Fibroblast of upper back skin (primary cell): ENCODE data around the gene EFNB3.
A peak's percentile ranks its signal among the peaks of the same experiment; 100 is the strongest.

Experiments
- DNase-seq: peaks from one replicate; pipeline ENCODE4 v3.0.0-alpha.2; 2013

EFNB3 gene

GRCh38 chr17:7701681-7702080 is 3.3 kb upstream of the EFNB3 start:
- DNase-seq: no peak

- DNase-seq: no peak
Measured at GRCh38 chr17:7702776-7703175, 2.2 kb upstream of the EFNB3 start.

GRCh38 chr17:7703584-7704479 is 1.2 kb upstream of the EFNB3 start:
- DNase-seq: peak; percentile 56

GRCh38 chr17:7705269-7706255 is 560 bp downstream of the EFNB3 start:
- DNase-seq: no peak

GRCh38 chr17:7706631-7707354 is 1.8 kb downstream of the EFNB3 start:
- DNase-seq: no peak

- no peak for DNase-seq
Measured at GRCh38 chr17:7707446-7707845, 2.4 kb downstream of the EFNB3 start.

GRCh38 chr17:7707858-7708750 is 3.1 kb downstream of the EFNB3 start:
- no peak for DNase-seq

GRCh38 chr17:7709031-7709430 is 4.0 kb downstream of the EFNB3 start:
- no peak for DNase-seq

GRCh38 chr17:7710301-7710700 is 5.3 kb downstream of the EFNB3 start:
- no peak for DNase-seq

GRCh38 chr17:7711051-7711755 is 6.2 kb downstream of the EFNB3 start:
- no peak for DNase-seq

GRCh38 chr17:7712111-7712771 is 7.2 kb downstream of the EFNB3 start:
- no peak for DNase-seq

- DNase-seq: no peak
Measured at GRCh38 chr17:7713782-7714181, 8.8 kb downstream of the EFNB3 start.

GRCh38 chr17:7714721-7715594 is 10.0 kb downstream of the EFNB3 start:
- DNase-seq: no peak

GRCh38 chr17:7715936-7716886 is 11.2 kb downstream of the EFNB3 start:
- DNase-seq: no peak

- DNase-seq: peak; percentile 94
Measured at GRCh38 chr17:7716901-7717755, 12.1 kb downstream of the EFNB3 start, which contains the start of gene DNAH2. DNAH2 (plus strand) TSS chr17:7717744; CDS start chr17:7719735, 1,991 bp downstream.

GRCh38 chr17:7717756-7718350 is 12.9 kb downstream of the EFNB3 start:
- DNase-seq: no peak

GRCh38 chr17:7719661-7720060 is 14.7 kb downstream of the EFNB3 start:
- DNase-seq: no peak
